Measurements from ENCODE around the gene UBALD1.
"Not testable (repeated sequence)": the region's sequence is repeated elsewhere in the genome, so short reads cannot be mapped to it uniquely, and the experiment has no call there.

The UBALD1 gene

DNA sequence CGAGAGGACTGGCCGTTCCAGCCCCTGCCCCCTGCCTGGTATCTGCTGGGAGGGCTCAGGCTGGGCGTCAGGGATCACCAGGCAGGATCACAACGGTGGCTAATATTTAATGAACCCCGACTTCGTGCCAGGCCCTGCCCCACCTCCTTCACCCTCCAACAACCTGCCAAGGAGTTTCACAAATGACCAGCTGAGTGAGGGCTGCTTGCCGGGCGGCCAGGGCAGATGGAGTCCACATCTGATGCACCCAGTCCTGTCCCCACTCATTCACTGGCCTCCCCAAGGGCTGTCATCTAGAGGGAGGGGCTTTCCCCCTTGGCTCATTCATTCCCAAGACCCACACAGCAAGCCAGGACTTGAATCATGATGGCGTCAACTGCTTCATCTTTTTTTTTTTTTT, 17.5 kb downstream of the UBALD1 start:
- no peak for DNase-seq (ENCODE audit: low spot score)

DNA sequence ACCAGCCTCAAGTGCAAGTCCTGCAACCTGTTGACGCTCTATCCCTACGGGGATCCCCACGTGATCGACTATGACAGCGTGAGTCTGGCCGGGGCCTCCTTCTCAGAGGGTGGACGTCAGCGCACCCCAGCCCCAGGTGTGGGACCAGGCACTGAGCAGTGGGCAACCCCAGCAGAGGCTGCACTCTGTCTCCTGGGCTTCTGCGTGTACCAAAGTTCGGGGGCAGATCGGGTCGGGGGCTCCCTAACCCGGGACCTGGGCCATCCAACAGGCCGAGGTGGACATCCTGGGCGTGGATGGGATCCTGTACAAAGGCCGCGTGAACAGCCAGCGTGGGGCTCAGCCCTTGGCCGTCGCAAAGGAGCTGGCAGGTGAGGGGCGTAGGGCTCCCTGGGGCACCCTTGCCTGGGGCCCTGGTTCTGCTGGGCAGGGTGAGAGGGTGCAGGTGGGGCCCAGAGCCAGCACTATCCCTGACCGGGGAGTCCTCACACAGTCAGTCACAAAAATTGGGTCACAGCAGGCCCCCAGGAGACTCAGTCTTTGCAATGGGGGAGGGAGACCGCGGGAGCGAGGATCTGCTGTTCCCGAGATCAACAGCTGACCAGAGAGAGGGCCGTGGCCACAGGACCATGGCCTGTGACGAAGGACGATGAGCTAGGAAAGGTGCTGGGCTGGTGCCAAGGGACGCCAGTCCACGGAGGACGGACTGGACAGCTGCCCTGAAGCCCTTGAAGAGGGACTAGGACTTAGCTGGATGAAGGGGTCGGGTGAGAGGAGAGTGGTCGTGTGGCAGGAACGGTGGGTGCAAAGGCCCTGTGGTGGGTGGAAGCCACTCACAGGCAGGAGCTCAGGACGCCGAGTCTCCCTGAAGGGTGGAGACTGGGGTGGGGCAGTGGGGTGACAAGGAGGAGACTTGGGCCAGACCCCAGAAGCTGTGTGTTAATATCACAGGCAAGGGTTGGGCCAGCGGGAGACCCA, 20.0 kb downstream of the UBALD1 start:
- DNase-seq (ENCODE audit: low spot score), result no peak

DNA sequence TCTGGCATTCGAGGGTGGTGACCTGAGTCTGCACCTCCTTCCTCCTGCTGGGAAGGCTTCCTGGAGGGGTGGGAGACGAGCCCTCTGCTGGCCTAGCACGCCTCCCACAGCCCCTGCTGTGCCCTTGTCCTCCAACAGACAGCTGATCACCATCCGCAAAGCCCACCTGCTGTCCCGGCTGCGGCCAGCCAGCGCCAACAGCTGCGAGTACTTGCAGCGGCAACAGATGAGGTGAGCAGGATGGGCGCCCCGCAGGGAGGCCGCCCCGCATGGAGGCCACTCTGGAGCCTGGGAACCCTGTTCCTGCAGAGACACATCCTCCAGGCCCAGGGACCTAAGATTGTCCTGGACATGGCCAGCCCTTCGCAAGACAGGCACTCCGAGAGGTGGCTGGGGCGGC, 21.6 kb downstream of the UBALD1 start:
- DNase-seq (ENCODE audit: low spot score), result no peak

DNA sequence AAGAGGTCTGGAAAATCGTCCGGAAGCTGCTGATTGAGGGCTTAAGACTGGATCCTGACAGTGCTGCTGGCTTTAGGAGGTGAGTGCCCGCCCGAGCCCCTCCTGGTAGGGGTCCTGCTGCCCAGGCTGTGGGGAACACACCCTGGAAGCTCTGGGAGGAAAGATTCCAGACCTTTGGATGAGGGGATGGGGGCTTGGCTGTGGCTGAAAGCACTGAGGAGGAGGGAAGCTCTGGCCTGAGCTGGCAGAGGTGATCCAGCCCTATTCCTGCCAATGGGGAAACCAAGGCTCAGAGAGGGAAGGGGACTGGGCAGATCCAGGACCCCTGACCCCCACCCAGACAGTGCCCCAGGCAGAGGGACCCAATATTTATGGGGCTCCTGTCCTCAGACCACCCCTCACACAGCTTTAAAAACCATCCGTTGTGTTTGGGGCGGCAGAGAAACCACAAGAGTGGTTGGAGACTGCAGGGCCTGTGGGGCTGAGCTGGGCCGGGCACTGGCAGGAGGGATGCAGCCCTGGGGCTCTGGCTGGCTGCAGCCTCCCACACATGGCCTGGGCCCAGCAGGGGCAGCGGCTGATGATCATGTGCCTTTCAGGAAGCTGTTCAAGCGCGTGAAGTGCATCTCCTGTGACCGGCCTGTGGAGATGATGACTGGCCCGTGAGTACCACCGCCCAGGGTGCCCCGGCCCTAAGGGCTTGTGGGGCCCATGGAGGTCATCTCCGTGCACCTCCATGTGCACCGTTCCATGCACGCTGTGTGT, 22.8 kb downstream of the UBALD1 start:
- no peak for DNase-seq (ENCODE audit: low spot score)

DNA sequence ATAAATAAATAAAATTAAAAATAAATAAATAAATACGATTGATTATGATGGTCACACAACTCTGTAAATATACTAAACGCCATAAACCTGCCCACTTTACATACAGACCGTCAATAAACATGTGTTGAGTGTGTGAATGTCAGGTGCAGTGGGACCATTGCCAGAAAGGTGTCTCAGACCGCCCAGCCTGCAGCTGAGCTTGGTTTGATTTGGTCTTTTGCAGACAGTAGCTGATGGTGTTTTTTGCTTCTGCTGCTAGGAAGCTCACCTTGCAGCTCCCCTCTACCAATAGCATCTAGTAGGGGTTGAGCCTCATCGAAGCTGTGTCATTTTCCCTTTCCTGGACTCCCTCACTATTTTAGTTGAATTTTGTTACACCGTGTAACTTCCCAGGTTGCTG, 23.5 kb downstream of the UBALD1 start:
- no peak for DNase-seq (ENCODE audit: low spot score)

DNA sequence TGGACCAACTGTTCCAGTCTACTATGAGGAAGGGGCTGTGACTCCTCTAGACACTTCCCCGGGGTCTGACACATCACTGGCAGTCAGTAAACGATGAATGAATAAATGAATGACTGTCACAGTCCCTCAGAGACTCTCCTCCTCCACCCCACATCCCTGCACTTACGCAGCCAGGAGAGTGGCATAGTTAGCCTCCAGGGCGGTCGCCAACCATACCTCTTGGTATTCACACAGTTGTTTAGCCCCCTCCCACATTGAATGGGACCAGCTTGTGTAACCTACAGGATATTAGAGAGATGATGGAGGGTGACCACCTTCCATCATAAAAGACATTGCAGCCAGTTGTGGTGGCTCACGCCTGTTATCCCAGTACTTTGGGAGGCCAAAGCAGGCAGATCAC, 25.7 kb downstream of the UBALD1 start:
- DNase-seq (ENCODE audit: low spot score), result no peak

DNA sequence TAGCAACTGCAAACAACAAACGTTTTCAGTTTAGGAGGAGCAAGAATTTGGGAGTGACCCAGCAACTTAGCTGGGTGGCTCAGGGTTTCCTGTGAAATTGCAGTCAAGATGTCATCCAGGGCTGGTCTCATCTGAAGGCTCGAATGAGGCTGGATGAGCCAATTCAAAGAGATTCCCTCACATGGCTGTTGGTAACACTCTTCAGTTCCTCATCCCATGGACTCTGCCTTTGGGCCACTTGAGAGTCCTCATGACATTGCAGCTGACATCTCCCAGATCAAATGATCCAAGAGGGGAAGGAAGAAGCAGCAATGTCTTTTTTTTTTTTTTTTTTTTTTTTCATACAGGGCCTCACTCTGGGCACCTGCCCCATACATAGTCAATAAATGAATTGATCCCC, 26.3 kb downstream of the UBALD1 start:
- no peak for DNase-seq (ENCODE audit: low spot score)

DNA sequence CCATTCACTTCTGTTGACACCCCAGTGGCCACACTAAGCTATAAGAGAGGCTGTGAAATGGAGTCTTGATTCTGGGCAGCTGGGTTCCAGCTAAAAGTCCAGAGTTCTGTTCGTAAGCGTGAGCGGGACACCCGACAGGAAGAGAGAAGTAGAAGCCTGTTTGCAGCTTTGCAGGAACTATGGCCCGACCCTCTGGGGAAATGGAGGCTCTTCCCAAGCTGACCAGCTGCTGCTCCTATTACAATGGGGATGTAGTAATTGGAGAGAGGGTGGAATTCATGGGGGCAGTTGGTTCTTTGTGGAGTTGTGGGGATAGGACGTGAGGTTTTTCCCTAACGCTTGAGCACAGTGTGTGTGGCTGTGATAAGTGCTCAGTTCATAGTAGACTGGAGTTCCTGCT, 28.4 kb downstream of the UBALD1 start:
- DNase-seq (ENCODE audit: low spot score), result no peak

DNA sequence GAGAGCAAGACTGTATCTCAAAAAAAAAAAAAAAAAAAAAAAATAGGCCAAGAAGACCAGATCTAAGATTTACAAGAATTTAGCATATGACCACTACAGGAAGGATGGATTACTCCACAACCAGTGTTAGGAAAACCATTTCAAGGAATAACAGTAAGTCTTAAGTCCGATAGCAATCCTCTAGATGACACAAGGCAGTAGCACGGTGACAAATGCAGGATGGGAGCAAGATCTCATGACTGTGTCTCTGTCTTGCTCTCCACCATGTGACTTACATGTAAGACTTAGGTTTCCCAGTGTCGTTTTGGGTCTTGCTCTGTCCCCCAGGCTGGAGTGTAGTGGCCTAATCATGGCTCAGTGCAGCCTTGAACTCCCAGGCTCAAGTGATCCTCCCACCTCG, 30.8 kb downstream of the UBALD1 start:
- no peak for DNase-seq (ENCODE audit: low spot score)

DNA sequence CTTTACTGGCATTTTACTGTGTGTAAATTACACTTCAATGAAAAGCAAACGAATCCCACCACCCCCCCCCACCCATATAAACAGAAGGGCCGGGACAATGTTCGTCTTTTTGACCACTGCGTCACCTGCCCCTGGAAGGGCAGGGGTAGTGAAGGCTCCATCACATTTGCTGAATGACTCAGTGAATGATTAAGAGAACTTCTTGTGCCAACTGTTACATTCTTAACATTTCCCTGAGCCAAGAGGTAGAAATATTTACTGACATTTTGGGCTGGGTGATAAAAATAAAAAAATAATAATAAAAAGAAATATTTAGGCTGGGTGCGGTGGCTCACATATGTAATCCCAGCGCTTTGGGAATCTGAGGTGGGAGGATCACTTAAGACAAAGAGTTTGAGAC, 34.4 kb downstream of the UBALD1 start:
- no peak for DNase-seq (ENCODE audit: low spot score)

DNA sequence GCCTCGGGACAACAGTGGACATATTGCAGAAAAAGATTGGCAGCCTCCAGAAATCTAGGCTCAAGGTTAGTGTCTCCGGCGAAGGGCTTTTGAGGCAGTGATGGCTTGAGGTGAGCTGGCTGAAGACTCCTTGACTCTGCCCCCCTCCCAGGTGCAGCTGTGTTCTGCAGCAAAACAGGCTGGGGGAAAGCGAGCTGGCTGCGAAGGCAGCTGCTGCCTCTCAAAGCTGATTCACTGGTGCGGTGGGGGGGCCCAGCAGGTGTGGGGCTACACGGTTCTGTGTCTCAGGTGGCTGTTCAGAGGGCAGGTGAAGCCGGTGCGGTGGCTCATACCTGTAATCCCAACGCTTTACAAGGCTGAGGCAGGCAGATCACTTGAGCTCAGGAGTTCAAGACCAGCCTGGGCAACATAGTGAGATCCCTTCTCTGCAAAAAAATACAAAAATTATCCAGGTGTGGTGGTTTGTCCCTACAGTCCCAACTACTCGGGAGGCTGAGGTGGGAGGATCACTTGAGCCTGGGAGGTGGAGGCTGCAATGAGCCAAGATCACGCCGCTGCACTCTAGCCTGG, 35.6 kb downstream of the UBALD1 start:
- DNase-seq (ENCODE audit: low spot score), result no peak

DNA sequence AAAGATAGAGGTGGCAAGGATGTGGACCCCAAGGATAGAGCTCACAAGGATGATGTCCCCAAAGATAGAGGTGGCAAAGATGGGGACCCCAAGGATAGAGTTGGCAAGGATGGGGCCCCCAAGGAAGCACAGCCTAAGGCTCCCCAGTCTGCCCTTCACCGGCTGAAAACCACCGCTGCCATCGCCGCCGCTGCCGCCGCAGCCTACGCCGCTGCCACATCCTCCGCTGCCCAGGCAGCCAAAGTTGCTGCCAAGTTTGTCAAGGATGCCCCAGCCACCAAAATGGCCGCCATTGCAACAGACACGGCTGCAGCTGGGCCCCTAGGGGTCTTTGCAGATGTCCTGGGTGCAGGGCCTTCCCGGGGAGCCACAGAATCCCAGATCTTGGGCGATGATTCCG, 38.7 kb downstream of the UBALD1 start:
- DNase-seq (ENCODE audit: low spot score), result no peak

DNA sequence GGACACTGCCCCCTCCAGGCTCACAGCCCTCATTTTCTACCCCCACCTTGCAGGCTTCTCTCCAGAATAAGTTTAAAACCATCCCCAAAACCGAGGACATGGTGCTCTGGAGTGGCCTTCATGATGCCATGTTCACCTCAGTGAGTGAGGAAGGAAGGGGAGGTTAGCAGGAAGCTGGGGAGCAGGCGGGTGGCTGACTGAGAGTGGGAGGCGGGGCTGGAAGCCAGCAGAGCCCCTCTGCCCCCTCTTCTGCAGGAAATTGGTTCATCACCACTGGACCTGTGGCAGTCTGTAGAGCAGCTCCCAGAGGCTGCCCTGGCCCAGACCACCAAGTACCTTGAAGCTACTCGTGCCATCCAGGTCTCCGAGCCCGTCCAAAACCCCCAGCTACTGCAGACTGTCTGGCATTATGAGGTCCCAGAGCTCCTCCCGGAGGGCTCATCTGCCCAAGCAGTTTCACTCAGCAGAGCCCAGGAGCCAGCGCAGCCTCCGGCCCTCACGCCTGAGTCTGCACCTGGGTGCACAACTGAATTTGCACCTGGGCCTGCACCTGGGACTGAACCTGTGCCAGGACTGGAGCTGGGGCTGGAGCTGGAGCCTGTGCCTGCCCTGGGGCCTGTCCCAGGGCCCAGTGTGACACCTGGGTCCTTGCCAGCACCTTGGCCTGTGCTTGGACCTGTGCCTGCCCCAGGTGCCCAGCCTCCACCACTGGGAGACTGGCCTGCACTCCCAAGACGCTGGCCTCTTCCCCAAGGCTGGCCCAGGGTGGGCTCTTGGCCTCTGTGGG, 39.6 kb downstream of the UBALD1 start:
- no peak for DNase-seq (ENCODE audit: low spot score)

DNA sequence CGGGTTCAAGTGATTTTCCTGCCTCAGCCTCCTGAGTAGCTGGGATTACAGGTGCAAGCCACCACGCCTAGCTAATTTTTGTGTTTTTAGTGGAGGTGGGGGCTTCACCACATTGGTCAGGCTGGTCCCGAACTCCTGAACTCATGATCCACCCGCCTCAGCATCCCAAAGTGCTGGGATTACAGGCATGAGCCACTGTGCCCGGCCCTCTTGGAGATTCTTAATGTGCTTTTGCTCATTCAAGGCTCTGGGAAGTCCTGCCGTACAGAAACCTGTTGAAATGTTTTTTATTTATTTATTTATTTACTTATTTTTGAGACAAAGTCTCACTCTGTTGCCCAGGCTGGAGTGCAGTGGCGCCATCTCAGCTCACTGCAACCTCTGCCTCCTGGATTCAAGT, 40.8 kb downstream of the UBALD1 start:
- DNase-seq (ENCODE audit: low spot score), result not testable (repeated sequence)

DNA sequence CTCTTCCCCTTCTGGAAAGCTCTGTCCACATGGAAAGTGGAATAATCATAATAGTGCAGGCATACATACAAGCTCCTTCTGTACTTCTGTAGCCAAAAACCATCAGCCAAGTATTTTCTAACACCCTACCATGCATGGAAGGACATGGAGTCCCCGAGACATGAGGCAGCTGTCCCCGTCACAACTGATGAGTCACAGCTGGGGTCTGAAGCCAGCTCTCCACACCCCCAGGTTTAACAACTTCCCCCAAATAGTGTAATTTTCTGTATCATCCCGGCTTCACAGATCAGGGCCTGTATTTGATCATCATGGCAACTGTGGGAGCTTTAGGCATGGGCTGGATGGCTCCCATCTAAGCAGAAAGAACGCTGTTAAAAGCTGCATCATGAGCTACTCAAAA, 42.0 kb downstream of the UBALD1 start:
- DNase-seq (ENCODE audit: low spot score), result no peak

DNA sequence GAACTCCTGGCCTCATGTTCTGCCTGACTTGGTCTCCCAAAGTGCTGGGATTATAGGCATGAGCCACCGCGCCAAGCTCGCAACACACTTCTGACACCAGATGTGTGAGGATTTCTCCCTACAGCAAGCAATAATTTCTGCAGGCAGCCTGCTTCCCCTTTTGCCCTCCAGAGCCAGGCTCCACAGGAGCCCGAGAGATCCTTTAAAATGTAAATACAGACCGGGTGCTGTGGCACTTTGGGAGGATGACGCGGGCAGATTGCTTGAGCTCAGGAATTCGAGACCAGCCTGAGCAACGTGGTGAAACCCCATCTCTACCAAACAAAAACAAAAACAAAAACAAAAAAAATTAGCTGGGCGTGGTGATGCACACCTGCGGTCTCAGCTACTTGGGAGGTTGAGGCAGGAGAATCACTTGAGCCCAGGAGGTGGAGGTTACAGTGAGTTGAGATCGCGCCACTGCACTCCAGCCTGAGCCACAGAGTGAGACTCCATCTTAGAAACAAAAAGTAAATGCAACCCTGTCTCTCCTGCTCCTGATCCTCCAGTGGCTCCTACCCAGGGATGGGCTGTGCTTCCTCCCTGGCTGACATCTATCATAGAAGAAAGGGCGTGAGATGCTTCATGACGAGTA, 43.9 kb downstream of the UBALD1 start:
- no peak for DNase-seq (ENCODE audit: low spot score)

DNA sequence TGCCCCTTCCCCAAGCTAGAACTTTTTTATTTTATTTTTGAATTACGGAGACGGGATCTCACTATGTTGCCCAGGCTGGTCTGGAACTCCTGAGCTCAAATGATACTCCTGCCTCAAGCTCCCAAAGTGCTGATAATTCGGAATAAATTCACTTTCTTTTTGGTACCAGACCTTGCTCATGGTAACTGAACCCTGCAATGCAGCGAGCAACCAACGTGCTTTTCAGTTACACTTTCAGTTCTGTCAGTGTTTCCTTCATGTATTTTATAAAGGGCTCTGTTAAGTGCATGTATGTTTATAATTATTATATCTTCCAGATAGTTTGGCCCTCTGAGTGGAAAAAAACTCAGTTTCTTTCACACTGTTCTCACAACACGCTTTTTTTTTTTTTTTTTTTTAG, 44.6 kb downstream of the UBALD1 start:
- no peak for DNase-seq (ENCODE audit: low spot score)

DNA sequence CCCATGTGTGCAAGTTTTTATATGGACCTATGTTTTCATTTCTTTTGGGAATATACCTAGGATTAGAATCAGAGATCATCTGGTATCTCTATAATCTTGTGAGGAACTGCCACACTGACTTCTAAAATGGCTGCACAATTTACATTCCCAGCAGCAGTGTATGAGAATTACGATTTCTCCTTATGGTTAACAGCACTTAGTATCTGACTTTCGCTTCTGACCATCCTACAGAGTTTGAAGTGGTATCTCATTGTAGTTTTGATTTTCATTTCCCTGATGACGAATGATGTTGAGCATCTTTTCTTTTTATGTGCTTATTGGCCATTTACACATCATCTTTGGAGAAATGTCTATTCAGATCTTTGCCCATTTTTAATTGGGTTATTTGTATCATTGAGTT, 48.5 kb downstream of the UBALD1 start:
- no peak for DNase-seq (ENCODE audit: low spot score)

DNA sequence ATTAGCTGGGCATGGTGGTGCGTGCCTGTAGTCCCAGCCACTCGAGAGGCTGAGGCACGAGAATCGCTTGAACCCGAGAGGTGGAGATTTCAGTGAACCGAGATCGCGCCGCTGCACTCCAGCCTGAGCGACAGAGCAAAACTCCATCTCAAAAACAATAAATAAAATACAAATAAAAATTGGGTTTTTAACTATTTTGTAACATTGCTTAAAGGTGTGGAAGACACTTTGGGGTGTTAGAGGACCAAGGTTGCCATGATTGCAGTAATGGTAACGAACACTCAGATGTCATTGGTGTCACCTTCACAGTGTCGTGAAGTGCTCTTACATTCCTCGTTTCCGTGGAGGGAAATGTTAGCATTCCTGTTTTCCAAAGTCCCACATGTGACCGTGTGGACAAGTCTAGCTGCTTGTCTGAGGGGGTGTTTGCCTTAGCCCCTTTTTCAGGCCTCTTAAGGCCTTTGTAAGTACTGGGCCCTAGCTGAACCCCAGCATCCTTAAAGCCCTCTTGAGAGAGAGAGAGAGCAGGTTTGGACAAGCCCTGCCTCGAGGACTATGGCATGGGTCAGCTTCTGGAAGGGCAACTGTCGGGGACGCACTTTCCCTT, 49.9 kb downstream of the UBALD1 start:
- no peak for DNase-seq (ENCODE audit: low spot score)

DNA sequence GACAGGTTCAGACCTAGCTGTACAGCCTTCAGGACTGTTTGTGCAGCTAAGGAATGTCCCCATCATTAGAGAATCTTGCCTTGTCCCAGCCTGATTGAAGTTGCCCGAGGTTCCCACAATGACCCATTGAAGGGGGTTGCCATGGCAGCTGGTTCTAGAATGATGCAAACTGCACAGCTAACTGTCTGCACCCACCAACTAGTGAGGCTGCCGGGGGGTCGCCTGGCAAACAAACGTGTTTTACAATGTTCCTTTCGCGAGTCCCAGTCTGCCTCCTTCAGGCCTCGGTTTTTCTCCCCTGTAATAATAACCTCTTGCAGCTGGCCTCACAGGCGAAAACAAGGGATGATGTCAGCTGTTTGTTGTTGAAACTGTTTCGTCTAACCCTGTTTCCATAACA, 53.1 kb downstream of the UBALD1 start:
- peak; percentile 59 for DNase-seq (ENCODE audit: low spot score)
